CD4-positive, alpha-beta T cell treated with Interleukin-1 beta for 1 hour (primary cell): Measurements from ENCODE around the gene TPMT.
"Not testable (repeated sequence)": the region's sequence is repeated elsewhere in the genome, so short reads cannot be mapped to it uniquely, and the experiment has no call there.

Experiments used
- DNase-seq, 2 donors: peaks; one replicate each; pipeline ENCODE4 v3.0.0-alpha.2; 2020 to 2022

TPMT gene

GRCh38 chr6:18154507-18155149, at the start of gene TPMT:
Gene TPMT, minus strand, starts transcription at chr6:18155077. Its CDS starts 5,950 bp downstream, at chr6:18149127.
- DNase-seq = no peak

GRCh38 chr6:18203786-18204185, 48.9 kb upstream of the TPMT start:
- no peak for DNase-seq

DNA sequence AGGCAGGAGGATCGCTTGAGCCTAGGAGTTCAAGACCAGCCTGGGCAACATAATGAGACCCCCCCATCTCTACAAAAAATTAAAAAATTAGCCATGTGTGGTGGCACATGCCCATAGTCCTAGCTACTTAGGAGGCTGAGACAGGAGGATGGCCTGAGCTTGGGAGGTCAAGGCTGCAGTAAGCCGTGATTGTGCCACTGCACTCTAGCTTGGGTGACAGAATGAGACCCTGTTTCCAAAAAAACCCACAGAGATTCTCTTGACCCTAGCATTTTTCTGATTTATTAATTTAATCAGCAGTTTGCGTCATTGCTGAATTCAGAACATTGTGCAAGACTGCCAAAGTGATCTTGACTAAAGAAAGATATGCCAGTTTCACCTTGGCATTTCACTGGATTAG, 37.1 kb upstream of the TPMT start:
- DNase-seq = no peak

GRCh38 chr6:18189196-18189595, 34.3 kb upstream of the TPMT start:
- no peak for DNase-seq

DNA sequence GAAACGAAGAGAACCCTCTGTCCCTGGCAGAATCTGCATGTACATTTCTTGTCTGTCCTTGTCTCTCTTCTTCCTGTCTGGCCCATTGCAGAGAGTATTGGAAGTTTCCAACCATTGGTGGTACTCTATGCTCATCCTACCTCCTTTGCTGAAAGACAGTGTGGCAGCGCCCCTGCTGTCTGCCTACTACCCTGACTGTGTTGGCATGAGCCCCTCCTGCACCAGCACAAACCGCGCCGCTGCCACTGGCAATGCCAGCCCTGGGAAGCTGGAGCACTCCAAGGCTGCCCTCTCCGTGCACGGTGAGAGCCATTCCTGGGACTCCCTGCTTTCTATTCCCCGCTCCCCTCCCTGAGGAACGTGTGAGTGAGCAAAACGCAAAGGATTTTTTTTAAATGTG, 32.8 kb upstream of the TPMT start:
- no peak for DNase-seq

GRCh38 chr6:18186540-18187250, 31.8 kb upstream of the TPMT start:
- DNase-seq = peak in 1 of 2 donors; percentile 4

GRCh38 chr6:18186033-18186432, 31.2 kb upstream of the TPMT start:
- DNase-seq = no peak

DNA sequence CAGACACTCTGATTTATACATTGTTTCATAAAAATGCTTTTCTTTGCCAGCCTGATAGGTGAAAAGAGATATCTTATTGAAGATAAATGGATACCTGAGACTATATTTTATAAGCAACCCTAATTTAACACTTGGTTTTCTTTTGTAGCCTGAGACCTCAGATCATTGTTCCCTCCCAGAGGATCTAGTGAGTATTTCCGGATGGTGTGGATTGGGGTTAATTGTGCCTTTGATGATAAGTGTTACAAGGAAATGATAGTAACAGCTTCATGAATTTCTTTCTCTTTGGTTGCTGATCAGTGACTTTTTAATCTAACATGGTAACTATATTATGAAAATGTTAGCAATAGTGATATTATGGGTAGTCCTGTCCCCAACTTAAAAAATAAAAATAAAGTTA, 30.7 kb upstream of the TPMT start:
- no peak for DNase-seq

GRCh38 chr6:18183766-18184165, 28.9 kb upstream of the TPMT start:
- no peak for DNase-seq

DNA sequence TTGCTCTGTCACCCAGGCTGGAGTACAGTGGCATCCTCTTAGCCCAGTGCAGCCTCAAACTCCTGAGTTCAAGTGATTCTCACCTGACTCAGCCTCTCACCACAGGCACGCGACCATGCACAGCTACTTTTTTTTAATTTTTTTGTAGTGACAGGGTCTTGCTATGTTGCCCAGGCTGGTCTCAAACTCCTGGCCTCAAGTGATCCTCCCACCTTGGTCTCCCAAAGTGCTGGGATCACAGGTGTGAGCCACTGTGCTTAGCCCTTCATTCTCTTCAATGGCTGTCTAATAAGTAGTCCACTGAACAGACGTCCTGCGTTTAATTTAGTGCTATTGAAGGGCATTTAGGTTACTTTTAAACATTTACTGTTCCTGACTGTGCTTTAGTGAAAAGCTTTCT, 27.7 kb upstream of the TPMT start:
- DNase-seq = no peak

DNA sequence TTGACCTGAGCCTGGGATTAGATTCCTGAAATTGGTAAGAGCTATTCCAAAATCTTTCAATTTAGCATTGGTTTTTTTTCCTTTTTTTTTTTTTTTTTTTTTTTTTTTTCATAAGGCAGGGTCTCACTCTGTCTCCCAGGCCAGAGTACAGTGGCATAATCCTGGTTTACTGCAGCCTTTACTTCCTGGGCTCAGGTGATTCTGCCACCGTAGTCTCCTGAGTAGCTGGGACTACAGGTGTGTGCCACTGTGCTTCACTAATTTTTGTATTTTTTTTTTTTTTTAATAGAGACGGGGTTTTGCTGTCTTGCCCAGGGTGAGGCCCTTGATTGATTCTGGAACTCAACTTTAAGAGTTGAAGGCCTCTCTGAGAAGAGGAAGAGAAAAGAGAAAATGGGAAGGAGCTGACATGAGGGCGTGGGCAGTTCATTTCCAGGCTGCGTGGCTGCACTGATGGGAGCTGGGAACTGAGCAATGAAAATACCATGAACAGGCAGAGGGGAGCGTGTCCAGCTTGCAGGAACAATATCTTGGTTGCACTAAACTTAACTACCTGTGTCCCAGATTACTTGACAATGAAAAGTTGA, 25.0 kb upstream of the TPMT start:
- DNase-seq = peak in 1 of 2 donors; percentile 1

GRCh38 chr6:18178960-18179615, 24.2 kb upstream of the TPMT start:
- DNase-seq = no peak

- DNase-seq = no peak
These were observed 22.5 kb upstream of the TPMT start for GRCh38 chr6:18177286-18177965.

DNA sequence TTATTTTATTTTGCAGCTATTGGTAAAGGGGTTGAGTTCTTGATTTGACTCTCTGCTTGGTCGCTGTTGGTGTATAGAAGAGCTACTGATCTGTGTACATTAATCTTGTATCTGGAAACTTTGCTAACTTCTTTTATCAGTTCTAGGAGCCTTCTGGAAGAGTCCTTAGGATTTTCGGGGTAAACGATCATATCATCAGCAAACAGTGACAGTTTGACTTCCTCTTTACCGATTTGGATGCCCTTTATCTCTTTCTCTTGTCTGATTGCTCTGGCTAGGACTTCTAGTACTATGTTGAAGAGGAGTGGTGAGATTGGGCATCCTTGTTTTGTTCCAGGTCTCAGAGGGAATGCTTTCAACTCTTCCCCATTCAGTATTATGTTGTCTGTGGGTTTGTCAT, 21.3 kb upstream of the TPMT start:
- not testable (repeated sequence) for DNase-seq

DNA sequence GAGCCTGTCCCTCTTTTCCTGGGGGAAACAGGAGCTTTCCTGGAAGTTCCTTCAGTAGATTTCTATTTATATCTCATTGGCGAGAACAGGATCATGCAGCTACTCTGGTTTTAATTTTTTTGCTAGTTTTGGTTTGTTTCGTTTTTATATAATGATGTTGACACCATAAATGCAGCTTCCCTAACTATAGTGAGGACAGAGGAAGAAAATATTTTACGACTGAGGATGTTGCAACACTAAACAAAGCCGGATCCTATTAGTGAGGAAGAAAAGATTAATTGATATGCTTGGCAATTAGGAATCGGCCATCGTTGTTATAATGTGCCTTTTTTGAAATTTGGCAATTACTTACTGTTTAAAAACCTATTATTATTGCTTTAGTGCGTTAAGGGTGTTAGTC, 17.0 kb upstream of the TPMT start:
- no peak for DNase-seq

DNA sequence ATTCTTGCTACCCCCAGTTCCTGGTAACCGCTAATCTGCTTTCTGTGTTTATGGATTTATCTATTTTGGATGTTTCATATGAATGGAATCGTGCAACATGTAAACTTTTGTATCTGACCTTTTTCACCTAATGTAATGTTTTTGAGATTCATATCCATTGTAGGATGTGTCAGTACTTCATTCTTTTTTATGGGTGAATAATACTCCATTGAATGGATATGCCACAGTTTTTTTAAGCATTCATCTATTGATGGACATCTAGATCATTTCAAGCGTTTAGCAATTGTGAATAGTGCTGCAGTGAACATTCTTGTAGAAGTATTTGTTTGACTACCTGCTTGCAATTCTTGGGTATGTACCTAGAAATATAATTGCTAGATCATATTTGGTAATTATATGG, 13.4 kb upstream of the TPMT start:
- DNase-seq = no peak

GRCh38 chr6:18166312-18167036, 11.6 kb upstream of the TPMT start:
- no peak for DNase-seq

GRCh38 chr6:18165751-18166150, 10.9 kb upstream of the TPMT start:
- DNase-seq = no peak

DNA sequence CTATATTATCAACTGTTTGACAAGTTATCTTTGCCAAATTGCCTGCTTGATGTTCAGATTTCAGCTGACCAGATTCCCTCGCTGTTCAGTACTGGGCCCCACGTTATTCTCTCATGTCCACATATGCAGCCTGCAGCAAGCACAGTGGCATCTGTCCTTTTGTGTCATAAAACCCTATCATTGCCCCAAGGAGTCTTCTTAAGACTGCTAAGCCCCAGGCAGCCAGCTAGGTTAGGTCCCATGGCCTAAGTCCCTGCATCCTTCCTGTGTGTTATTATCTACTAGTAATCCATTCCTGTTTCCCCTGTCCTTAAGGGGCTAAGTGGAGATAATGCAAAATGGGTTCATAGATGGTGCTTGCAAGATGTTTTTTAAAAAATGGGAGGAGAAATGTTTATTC, 7.5 kb upstream of the TPMT start:
- DNase-seq = no peak

- no peak for DNase-seq
These were observed 6.6 kb upstream of the TPMT start for GRCh38 chr6:18161431-18161830.

GRCh38 chr6:18160911-18161310, 6.0 kb upstream of the TPMT start:
- no peak for DNase-seq

GRCh38 chr6:18155864-18156421, 1.1 kb upstream of the TPMT start:
- DNase-seq = peak; percentile 51 to 66
